OCI-LY1 (cell line): ENCODE data around the gene XYLT2.

Source experiments
- H2AFZ ChIP-seq: fragments of 200-600 bp; sonication (generic), shearing (Covaris generic); 2 replicates; pipeline ENCODE4 v1.6.0; 2014; ENCODE audit warnings: antibody characterized with exemption, mild to moderate bottlenecking, low read length
- H3F3A ChIP-seq: fragments of 200-600 bp; sonication (generic), shearing (Covaris generic); 2 replicates; pipeline ENCODE4 v1.6.0; 2014; ENCODE audit warnings: mild to moderate bottlenecking, antibody characterized with exemption, low read length, moderate library complexity; ENCODE audit not compliant: insufficient read depth
- H3K27ac ChIP-seq: fragments of 200-600 bp; sonication (generic); 2 replicates; pipeline ENCODE4 v1.5.1; 2014; ENCODE audit warnings: low read length, mixed run types, mild to moderate bottlenecking, low read depth; ENCODE audit not compliant: poor library complexity, severe bottlenecking
- H3K27me3 ChIP-seq: fragments of 200-600 bp; sonication (generic); 2 replicates; pipeline ENCODE4 v1.6.0; 2014; ENCODE audit warnings: antibody characterized with exemption, mild to moderate bottlenecking, low read length, moderate library complexity; ENCODE audit not compliant: insufficient read depth
- H3K36me3 ChIP-seq: fragments of 200-600 bp; sonication (generic); 2 replicates; pipeline ENCODE4 v1.6.1; 2014; ENCODE audit warnings: mild to moderate bottlenecking, antibody characterized with exemption, low read length, moderate library complexity, mixed read lengths; ENCODE audit not compliant: insufficient read depth
- H3K4me1 ChIP-seq: fragments of 200-600 bp; sonication (generic); 2 replicates; pipeline ENCODE4 v1.5.1; 2014; ENCODE audit warnings: mild to moderate bottlenecking, low read length, moderate library complexity; ENCODE audit not compliant: insufficient read depth, severe bottlenecking
- H3K4me2 ChIP-seq: fragments of 200-600 bp; sonication (generic), shearing (Covaris generic); 2 replicates; pipeline ENCODE4 v1.6.1; 2014; ENCODE audit warnings: low read length
- H3K4me3 ChIP-seq: fragments of 200-600 bp; sonication (generic); 2 replicates; pipeline ENCODE4 v1.5.1; 2014; ENCODE audit warnings: low read length, low read depth, mild to moderate bottlenecking, mixed read lengths; ENCODE audit not compliant: poor library complexity, severe bottlenecking
- H3K79me2 ChIP-seq: fragments of 200-600 bp; shearing (Covaris generic); 2 replicates; pipeline ENCODE4 v1.6.1; 2016; ENCODE audit warnings: mixed run types, low read length, mixed read lengths; ENCODE audit not compliant: insufficient read depth
- H3K9ac ChIP-seq: fragments of 200-600 bp; sonication (generic), shearing (Covaris generic); 2 replicates; pipeline ENCODE4 v1.6.1; 2014; ENCODE audit warnings: mild to moderate bottlenecking, low read length, mixed read lengths
- H3K9me2 ChIP-seq: fragments of 200-600 bp; sonication (generic), shearing (Covaris generic); 2 replicates; pipeline ENCODE4 v1.6.1; 2014; ENCODE audit warnings: low read depth, mild to moderate bottlenecking, low read length, mixed read lengths
- H3K9me3 ChIP-seq: fragments of 200-600 bp; shearing (Covaris generic); 2 replicates; pipeline ENCODE4 v1.6.1; 2014; ENCODE audit warnings: low read length, mixed read lengths
- H4K20me1 ChIP-seq: fragments of 200-600 bp; sonication (generic), shearing (Covaris generic); 2 replicates; pipeline ENCODE4 v1.6.0; 2016; ENCODE audit warnings: mild to moderate bottlenecking, low read length; ENCODE audit not compliant: insufficient read depth
- CTCF ChIP-seq: fragments of 200-600 bp; sonication (generic), shearing (Covaris generic); IDR thresholded peaks from 2 replicates; pipeline ENCODE4 v1.5.1; 2017; ENCODE audit warnings: mild to moderate bottlenecking, antibody characterized with exemption, low read length, moderate library complexity, mixed read lengths
- EZH2 ChIP-seq: fragments of 200-600 bp; sonication (generic), shearing (Covaris generic); IDR thresholded peaks from 2 replicates; pipeline ENCODE4 v1.8.0; 2017; ENCODE audit warnings: borderline replicate concordance, mixed run types, mild to moderate bottlenecking, antibody characterized with exemption, low read length, moderate library complexity, mixed read lengths

Gene XYLT2

GRCh38 chr17:50345432-50346312, at the start of gene XYLT2:
Gene XYLT2, plus strand, starts transcription at chr17:50346126. Its CDS starts 15 bp downstream, at chr17:50346141.
- Histone ChIP-seq H3K9ac (peak within 1 kb of the TSS; percentile 84), H4K20me1 (no peaks in the 10 kb centered on the region), H3K4me3 (peak within 1 kb of the TSS; percentile 82), H3K36me3 (no peaks in the 10 kb centered on the region), H3K9me2 (no peaks in the 10 kb centered on the region), H3K4me1 (peaks cover 17% of the 10 kb centered on the region), H3K4me2 (peak within 1 kb of the TSS; percentile 90), H3K9me3 (no peaks in the 10 kb centered on the region), H2AFZ (peak within 1 kb of the TSS; percentile 67), H3K27me3 (no peaks in the 10 kb centered on the region; the same call in 1 of the 2 replicates), H3K79me2 (no peaks in the 10 kb centered on the region), H3F3A (no peaks in the 10 kb centered on the region; the same call in 1 of the 2 replicates), H3K27ac (no peak within 1 kb of the TSS)
- TF ChIP-seq EZH2: no peak
- no peak for TF ChIP-seq CTCF

- Histone ChIP-seq H3K4me2 (no peak overlapping the region), H3K9me2 (no peaks in the 10 kb centered on the region), H3K9me3 (no peaks in the 10 kb centered on the region), H3K79me2 (no peaks in the 10 kb centered on the region), H4K20me1 (no peaks in the 10 kb centered on the region), H3K27ac (no peak overlapping the region), H3K9ac (no peak overlapping the region), H3K36me3 (no peaks in the 10 kb centered on the region), H3K4me1 (no peaks in the 10 kb centered on the region), H3K27me3 (no peaks in the 10 kb centered on the region), H2AFZ (no peak overlapping the region), H3F3A (no peaks in the 10 kb centered on the region), H3K4me3 (no peak overlapping the region)
- TF ChIP-seq EZH2 (no peak), CTCF (peak; percentile 80)
Measured at GRCh38 chr17:50297407-50297865, 48.5 kb upstream of the XYLT2 start.

- H3K79me2 ChIP-seq: no peaks in the 10 kb centered on the region
- no peaks in the 10 kb centered on the region for H4K20me1 ChIP-seq
- H2AFZ ChIP-seq: no peak overlapping the region
- H3K9me3 ChIP-seq: no peaks in the 10 kb centered on the region
- H3K27me3 ChIP-seq: no peaks in the 10 kb centered on the region
- no peaks in the 10 kb centered on the region for H3K36me3 ChIP-seq
- no peak for TF ChIP-seq EZH2
- TF ChIP-seq CTCF: no peak
- H3K9ac ChIP-seq: no peak overlapping the region
- no peak overlapping the region for H3K4me2 ChIP-seq
- no peak overlapping the region for H3K4me3 ChIP-seq
- H3K4me1 ChIP-seq: no peaks in the 10 kb centered on the region
- no peaks in the 10 kb centered on the region for H3K9me2 ChIP-seq
- no peaks in the 10 kb centered on the region for H3F3A ChIP-seq
- no peak overlapping the region for H3K27ac ChIP-seq
Measured at GRCh38 chr17:50298018-50298417, 47.9 kb upstream of the XYLT2 start.
